Fibroblast of lung (primary cell): ENCODE measurements around the gene PAQR7. TPM values are rescaled to one million over a fixed set of nuclear protein-coding genes. Genes with fewer than 3 reads are reported as not detected.

Experiments
- DNase-seq, 2 donors: peaks; one replicate each; pipeline versions ENCODE4 v3.0.0 to v3.0.0-alpha.2; 2010; ENCODE audit warnings: low read depth in 2 of 2
- H2AFZ ChIP-seq: 2 replicates; pipeline ENCODE4 v1.5.1; 2012; ENCODE audit warnings: low read length, control low read depth, inconsistent platforms
- H3K27ac ChIP-seq: 2 replicates; pipeline ENCODE4 v1.5.1; 2011; ENCODE audit warnings: low read length, control low read depth; ENCODE audit not compliant: insufficient read depth
- H3K27me3 ChIP-seq: 2 replicates; pipeline ENCODE4 v1.5.1; 2011; ENCODE audit warnings: mild to moderate bottlenecking, low read length; ENCODE audit not compliant: control insufficient read depth, insufficient read depth
- H3K36me3 ChIP-seq: 2 replicates; pipeline ENCODE4 v1.5.1; 2011; ENCODE audit warnings: low read length; ENCODE audit not compliant: control insufficient read depth, insufficient read depth
- H3K4me1 ChIP-seq: 2 replicates; pipeline ENCODE4 v1.5.1; 2011; ENCODE audit warnings: low read length; ENCODE audit not compliant: control insufficient read depth, insufficient read depth; ENCODE audit errors: extremely low read depth
- H3K4me2 ChIP-seq: 2 replicates; pipeline ENCODE4 v1.5.1; 2011; ENCODE audit warnings: low read length, control low read depth; ENCODE audit not compliant: insufficient read depth; ENCODE audit errors: extremely low read depth
- H3K4me3 ChIP-seq, 4 experiments: fragments of 200-600 bp in 1 of 4; sonication (generic) in 1 of 4; replicated peaks in 1 of 4; 2 replicates each; pipeline ENCODE4 v1.5.1; 2011 to 2016; ENCODE audit warnings: low read length in 4 of 4, low read depth in 3 of 4, mild to moderate bottlenecking in 3 of 4, control low read depth in 2 of 4, inconsistent platforms in 1 of 4, mixed read lengths in 1 of 4; ENCODE audit not compliant: insufficient read depth in 1 of 4; ENCODE audit errors: control extremely low read depth in 1 of 4
- H3K79me2 ChIP-seq: 2 replicates; pipeline ENCODE4 v1.5.1; 2012; ENCODE audit warnings: mild to moderate bottlenecking, low read length, inconsistent platforms; ENCODE audit not compliant: control insufficient read depth, insufficient read depth
- H3K9ac ChIP-seq: 2 replicates; pipeline ENCODE4 v1.5.1; 2011; ENCODE audit warnings: mild to moderate bottlenecking, low read length, control low read depth; ENCODE audit not compliant: insufficient read depth
- H3K9me3 ChIP-seq: 2 replicates; pipeline ENCODE4 v1.5.1; 2012; ENCODE audit warnings: low read depth, low read length; ENCODE audit not compliant: control insufficient read depth, insufficient read depth
- H4K20me1 ChIP-seq: 2 replicates; pipeline ENCODE4 v1.5.1; 2011; ENCODE audit warnings: low read length; ENCODE audit not compliant: control insufficient read depth, insufficient read depth; ENCODE audit errors: extremely low read depth
- EZH2 ChIP-seq: IDR thresholded peaks from 2 replicates; pipeline ENCODE4 v1.5.1; 2012; ENCODE audit warnings: low read length, control low read depth, mild to moderate bottlenecking; ENCODE audit errors: missing control alignments
- polyA minus RNA-seq: library from RNA; depleted of rRNA, polyadenylated mRNA; stranded (reverse); fragments of >200 nt; gene quantifications from 2 replicates; pipeline ENCODE4 v1.2.3, GENCODE V29; 2011; ENCODE audit warnings: low replicate concordance
- polyA plus RNA-seq, 2 donors: library from polyadenylated mRNA; depleted of rRNA in 1 of 2; stranded (reverse) in 1 of 2; unstranded in 1 of 2; fragments of >200 nt; gene quantifications; 2 replicates each; pipeline ENCODE4 v1.2.1, GENCODE V29; 2011 to 2012; ENCODE audit warnings: missing spikeins in 1 of 2
- total RNA-seq: library from RNA; depleted of rRNA; stranded (reverse); fragments of >200 nt; gene quantifications from 2 replicates; pipeline ENCODE4 v1.2.1, GENCODE V29; 2014
- TF ChIP-seq, protein P1 (sequence below), 2 donors: IDR thresholded peaks in 1 of 2; conservative IDR thresholded peaks in 1 of 2; 1 replicate in 1 of 2; 2 replicates in 1 of 2; pipeline ENCODE4 v1.5.1; 2011 to 2012; ENCODE audit warnings: low read length in 2 of 2, control low read depth in 1 of 2, inconsistent platforms in 1 of 2, low read depth in 1 of 2, mild to moderate bottlenecking in 1 of 2

The PAQR7 gene, protein sequence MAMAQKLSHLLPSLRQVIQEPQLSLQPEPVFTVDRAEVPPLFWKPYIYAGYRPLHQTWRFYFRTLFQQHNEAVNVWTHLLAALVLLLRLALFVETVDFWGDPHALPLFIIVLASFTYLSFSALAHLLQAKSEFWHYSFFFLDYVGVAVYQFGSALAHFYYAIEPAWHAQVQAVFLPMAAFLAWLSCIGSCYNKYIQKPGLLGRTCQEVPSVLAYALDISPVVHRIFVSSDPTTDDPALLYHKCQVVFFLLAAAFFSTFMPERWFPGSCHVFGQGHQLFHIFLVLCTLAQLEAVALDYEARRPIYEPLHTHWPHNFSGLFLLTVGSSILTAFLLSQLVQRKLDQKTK
- total RNA-seq (11.6 and 15.9 TPM in 2 replicates), polyA plus RNA-seq (7.4 and 12.8 TPM in 2 replicates), polyA minus RNA-seq (33.2 and 49.1 TPM in 2 replicates)
- polyA plus RNA-seq (2012) = 10.9 and 17.6 TPM in 2 replicates

DNA sequence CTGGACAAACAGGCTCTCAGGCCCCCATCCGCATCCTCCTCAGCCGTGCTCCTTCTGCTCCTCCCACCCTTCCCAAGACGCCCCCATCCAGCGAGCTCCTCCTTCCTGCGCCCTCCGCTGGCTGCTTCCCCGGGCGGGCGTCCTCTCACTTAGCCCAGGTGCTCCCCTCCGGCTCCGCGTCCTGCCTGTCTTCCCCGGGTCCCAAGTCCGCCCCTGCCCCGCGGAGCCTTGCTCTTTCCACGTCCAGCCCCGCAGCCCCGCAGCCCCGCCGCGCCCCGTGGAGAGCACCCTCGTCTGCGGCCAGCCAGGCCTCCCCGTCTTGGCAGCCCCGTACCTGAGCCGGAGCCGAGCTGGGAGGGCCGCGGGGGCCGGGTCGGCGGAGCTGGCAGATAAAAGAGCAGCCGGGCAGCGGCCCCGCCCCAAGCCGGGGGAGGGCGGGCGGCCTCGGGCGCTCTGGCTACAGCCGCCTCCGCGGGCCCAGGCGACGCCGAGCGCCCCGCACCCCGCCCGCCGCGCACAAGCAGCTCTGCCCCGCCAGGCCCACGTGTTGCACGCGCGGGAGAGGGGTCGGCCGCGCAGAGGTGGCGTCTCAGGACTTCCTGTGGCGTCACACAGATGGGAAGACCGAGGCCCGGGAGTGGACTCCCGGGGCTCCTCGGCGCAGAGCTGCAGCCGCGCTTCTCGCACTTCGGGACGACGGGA lies at the start of gene PAQR7:
Gene PAQR7, minus strand, starts transcription at position 555 of the 702 bp plus-strand sequence. CDS start 11,869 bp downstream, outside the sequence.
- Histone ChIP-seq H3K9me3 (no peaks in the 10 kb centered on the region), H3K27ac (peak within 1 kb of the TSS; percentile 23), H3K27me3 (no peaks in the 10 kb centered on the region), H3K9ac (peak within 1 kb of the TSS; percentile 55), H3K36me3 (peaks cover 4% of the 10 kb centered on the region), H2AFZ (peak within 1 kb of the TSS; percentile 40), H3K4me2 (peak within 1 kb of the TSS; percentile 90), H3K79me2 (no peaks in the 10 kb centered on the region), H4K20me1 (no peaks in the 10 kb centered on the region), H3K4me3 (peak within 1 kb of the TSS; percentile 56 to 72 (median 69)), H3K4me1 (peaks cover 23% of the 10 kb centered on the region)
- peak; percentile 71 to 85 for DNase-seq
- TF ChIP-seq, protein P1, sequence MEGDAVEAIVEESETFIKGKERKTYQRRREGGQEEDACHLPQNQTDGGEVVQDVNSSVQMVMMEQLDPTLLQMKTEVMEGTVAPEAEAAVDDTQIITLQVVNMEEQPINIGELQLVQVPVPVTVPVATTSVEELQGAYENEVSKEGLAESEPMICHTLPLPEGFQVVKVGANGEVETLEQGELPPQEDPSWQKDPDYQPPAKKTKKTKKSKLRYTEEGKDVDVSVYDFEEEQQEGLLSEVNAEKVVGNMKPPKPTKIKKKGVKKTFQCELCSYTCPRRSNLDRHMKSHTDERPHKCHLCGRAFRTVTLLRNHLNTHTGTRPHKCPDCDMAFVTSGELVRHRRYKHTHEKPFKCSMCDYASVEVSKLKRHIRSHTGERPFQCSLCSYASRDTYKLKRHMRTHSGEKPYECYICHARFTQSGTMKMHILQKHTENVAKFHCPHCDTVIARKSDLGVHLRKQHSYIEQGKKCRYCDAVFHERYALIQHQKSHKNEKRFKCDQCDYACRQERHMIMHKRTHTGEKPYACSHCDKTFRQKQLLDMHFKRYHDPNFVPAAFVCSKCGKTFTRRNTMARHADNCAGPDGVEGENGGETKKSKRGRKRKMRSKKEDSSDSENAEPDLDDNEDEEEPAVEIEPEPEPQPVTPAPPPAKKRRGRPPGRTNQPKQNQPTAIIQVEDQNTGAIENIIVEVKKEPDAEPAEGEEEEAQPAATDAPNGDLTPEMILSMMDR (conservative IDR thresholded peaks at IDR 0.05 in 1 of 2, IDR thresholded peaks at IDR 0.05 in 1 of 2; ENCODE audit: low read depth in 1 of 2, low read length in 2 of 2) = peak in 1 of 2 donors; percentile 12
- no peak for TF ChIP-seq EZH2

DNA sequence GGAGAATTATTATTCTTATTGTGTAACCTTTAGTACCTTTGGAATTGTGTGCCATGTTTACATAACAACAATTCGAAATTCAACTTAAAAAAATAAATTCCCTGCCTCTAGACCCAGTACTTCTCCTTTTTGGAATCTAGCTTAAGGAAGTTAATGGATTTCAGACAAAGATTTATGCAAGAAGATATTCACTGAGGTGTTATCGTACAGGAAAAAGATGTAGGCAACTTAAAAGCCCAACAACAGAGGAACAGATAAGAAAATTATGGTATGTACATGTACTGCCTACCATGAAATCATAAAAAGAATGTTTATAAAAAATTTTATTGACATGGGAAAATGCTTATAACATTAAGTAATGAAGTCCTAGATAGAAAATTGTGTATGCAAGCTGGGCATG lies 48.9 kb upstream of the PAQR7 start:
- no peaks in the 10 kb centered on the region for H3K9me3 ChIP-seq
- H3K4me2 ChIP-seq = no peak overlapping the region
- peaks cover 3% of the 10 kb centered on the region for H3K4me1 ChIP-seq
- no peaks in the 10 kb centered on the region for H3K27me3 ChIP-seq
- TF ChIP-seq, protein P1 (conservative IDR thresholded peaks at IDR 0.05 in 1 of 2, IDR thresholded peaks at IDR 0.05 in 1 of 2; ENCODE audit: low read depth in 1 of 2, low read length in 2 of 2) = no peak
- no peak for TF ChIP-seq EZH2
- H4K20me1 ChIP-seq = no peaks in the 10 kb centered on the region
- DNase-seq = no peak
- H3K9ac ChIP-seq = no peak overlapping the region
- H3K4me3 ChIP-seq = no peak overlapping the region
- no peak overlapping the region for H2AFZ ChIP-seq
- no peaks in the 10 kb centered on the region for H3K79me2 ChIP-seq
- no peak overlapping the region for H3K27ac ChIP-seq
- no peaks in the 10 kb centered on the region for H3K36me3 ChIP-seq

DNA sequence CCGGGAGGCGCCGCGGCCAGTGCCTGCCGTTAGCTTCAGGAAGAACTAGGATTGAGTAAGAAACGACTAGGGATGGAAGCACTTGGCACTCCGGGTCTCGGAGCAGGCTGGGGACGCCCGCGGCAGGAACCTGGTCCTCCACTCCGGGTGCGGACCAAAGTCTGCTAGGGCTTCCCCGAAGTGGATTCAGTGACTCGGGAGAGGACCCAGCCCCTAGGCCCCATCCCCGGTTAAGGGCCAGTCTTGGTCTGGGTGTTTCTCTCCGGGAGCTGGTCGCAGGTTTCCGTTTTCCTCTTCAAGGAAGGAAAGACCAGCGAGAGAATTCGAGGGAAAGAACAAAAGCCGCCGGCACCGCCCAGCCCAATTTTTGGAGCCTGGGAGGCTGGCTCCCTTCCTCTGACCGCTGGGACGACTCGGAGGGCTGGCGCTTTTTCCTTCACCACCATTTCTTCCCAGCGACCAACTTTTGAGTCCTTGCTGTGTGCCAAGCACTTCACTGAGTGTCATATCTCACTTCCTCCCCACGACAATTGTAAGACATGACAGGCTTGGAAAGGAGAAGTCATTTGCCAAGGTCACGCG lies 47.6 kb upstream of the PAQR7 start:
- TF ChIP-seq, protein P1 (conservative IDR thresholded peaks at IDR 0.05 in 1 of 2, IDR thresholded peaks at IDR 0.05 in 1 of 2; ENCODE audit: low read depth in 1 of 2, low read length in 2 of 2) = no peak
- TF ChIP-seq EZH2 = no peak
- Histone ChIP-seq H3K27me3 (no peaks in the 10 kb centered on the region), H3K9ac (peak overlapping the region; percentile 52)

More for the DNA sequence above, 47.6 kb upstream of the PAQR7 start:
- H3K9me3 ChIP-seq = no peaks in the 10 kb centered on the region
- no peaks in the 10 kb centered on the region for H4K20me1 ChIP-seq
- H3K79me2 ChIP-seq = no peaks in the 10 kb centered on the region
- peak overlapping the region; percentile 19 for H3K27ac ChIP-seq
- peak overlapping the region; percentile 51 to 62 (median 55) for H3K4me3 ChIP-seq
- DNase-seq = peak; percentile 17 to 27
- H2AFZ ChIP-seq = peak overlapping the region; percentile 94
- peaks cover 3% of the 10 kb centered on the region for H3K4me1 ChIP-seq
- peak overlapping the region; percentile 92 for H3K4me2 ChIP-seq
- H3K36me3 ChIP-seq = no peaks in the 10 kb centered on the region
